H1 (cell line): Measurements from ENCODE around the gene NAA40. TPM values are rescaled to one million over a fixed set of nuclear protein-coding genes. Genes with fewer than 3 reads are reported as not detected.

ENCODE experiments used
- CTCF ChIA-PET: fragments of 300-600 bp; sonication (Branson Sonifier 250); formaldehyde crosslinking; loops from one replicate; lab custom pipeline; 2021; ENCODE audit not compliant: partially characterized antibody; lab: Charles Lee
- POLR2A ChIA-PET: fragments of 300-600 bp; sonication (Branson Sonifier 250); formaldehyde crosslinking; loops from one replicate; lab custom pipeline; 2021; ENCODE audit warnings: inconsistent platforms; ENCODE audit not compliant: partially characterized antibody; lab: Charles Lee
- DNase-seq, 2 experiments: peaks; one replicate each; pipeline versions ENCODE4 v3.0.0 to v3.0.0-alpha.2; 2010 to 2022; ENCODE audit warnings: low spot score in 2 of 2, low read depth in 1 of 2, mixed read lengths in 1 of 2
- FAIRE-seq: peaks from 2 replicates; lab custom pipeline; 2011; peaks lifted over from hg19 to GRCh38; lab: Jason Lieb, UNC
- H2AFZ ChIP-seq: 2 replicates; pipeline ENCODE4 v1.8.1; 2012; ENCODE audit warnings: low read length, inconsistent platforms
- H2AK5ac ChIP-seq: 2 replicates; pipeline ENCODE4 v1.6.1; 2013; ENCODE audit warnings: low read depth, low read length
- H2BK120ac ChIP-seq: replicated peaks from 2 replicates; pipeline ENCODE3; 2013; ENCODE audit warnings: low read depth, low read length, inconsistent platforms
- H2BK12ac ChIP-seq: 2 replicates; pipeline ENCODE4 v1.6.1; 2013; ENCODE audit warnings: low read depth, low read length
- H2BK15ac ChIP-seq: 2 replicates; pipeline ENCODE4 v1.6.1; 2013; ENCODE audit warnings: low read length
- H2BK20ac ChIP-seq: 2 replicates; pipeline ENCODE4 v1.6.1; 2013; ENCODE audit warnings: low read length
- H2BK5ac ChIP-seq: 2 replicates; pipeline ENCODE4 v1.6.1; 2013; ENCODE audit warnings: low read depth, low read length
- H3K14ac ChIP-seq: 2 replicates; pipeline ENCODE4 v1.6.1; 2013; ENCODE audit warnings: inconsistent platforms; ENCODE audit not compliant: insufficient read length
- H3K18ac ChIP-seq: 2 replicates; pipeline ENCODE4 v1.6.1; 2013; ENCODE audit warnings: low read length; ENCODE audit errors: extremely low read depth
- H3K23ac ChIP-seq: 2 replicates; pipeline ENCODE4 v1.6.1; 2013; ENCODE audit warnings: inconsistent platforms; ENCODE audit not compliant: insufficient read length
- H3K23me2 ChIP-seq: 2 replicates; pipeline ENCODE4 v1.6.1; 2013; ENCODE audit warnings: low read depth, low read length
- H3K27ac ChIP-seq: 2 replicates; pipeline ENCODE4 v1.6.1; 2011; ENCODE audit warnings: low read depth, low read length, inconsistent platforms
- H3K27me3 ChIP-seq, 4 experiments: replicated peaks in 1 of 4; 1 replicate in 1 of 4; 2 replicates in 3 of 4; pipeline versions ENCODE4 v1.6.1 to v1.8.1; 2011 to 2013; ENCODE audit warnings: low read length in 3 of 4, mild to moderate bottlenecking in 3 of 4, inconsistent platforms in 2 of 4, mixed read lengths in 2 of 4, moderate library complexity in 1 of 4; ENCODE audit not compliant: control insufficient read depth in 3 of 4, insufficient read depth in 3 of 4; ENCODE audit errors: extremely low read depth in 1 of 4
- H3K36me3 ChIP-seq, 4 experiments: 2 replicates each; pipeline versions ENCODE4 v1.6.1 to v1.8.1; 2011 to 2013; ENCODE audit warnings: mild to moderate bottlenecking in 4 of 4, low read length in 3 of 4, moderate library complexity in 2 of 4, control low read depth in 1 of 4, inconsistent platforms in 1 of 4; ENCODE audit not compliant: insufficient read depth in 4 of 4, control insufficient read depth in 2 of 4
- H3K4ac ChIP-seq: replicated peaks from 2 replicates; pipeline ENCODE3; 2013; ENCODE audit warnings: low read length, low read depth, mixed read lengths, inconsistent platforms; ENCODE audit not compliant: insufficient read length
- H3K4me1 ChIP-seq, 4 experiments: replicated peaks in 1 of 4; 1 replicate in 1 of 4; 2 replicates in 3 of 4; pipeline versions ENCODE4 v1.6.1 to v1.8.1; 2011 to 2013; ENCODE audit warnings: low read length in 3 of 4, inconsistent platforms in 2 of 4, mixed read lengths in 1 of 4; ENCODE audit not compliant: insufficient read depth in 4 of 4, control insufficient read depth in 3 of 4
- H3K4me2 ChIP-seq, 2 experiments: 2 replicates each; pipeline versions ENCODE4 v1.6.1 to v1.8.1; 2011 to 2013; ENCODE audit warnings: low read depth in 2 of 2, low read length in 2 of 2, control low read depth in 1 of 2, inconsistent platforms in 1 of 2, mild to moderate bottlenecking in 1 of 2; ENCODE audit not compliant: insufficient read depth in 1 of 2
- H3K4me3 ChIP-seq, 4 experiments: fragments of 200-600, 300-600 bp in 1 of 4; sonication (generic), shearing (Covaris generic), sonication (Bioruptor Twin) in 1 of 4; 2 replicates each; pipeline versions ENCODE4 v1.5.1 to v1.8.1; 2011 to 2016; ENCODE audit warnings: low read length in 4 of 4, low read depth in 3 of 4, control low read depth in 2 of 4, inconsistent platforms in 2 of 4, mild to moderate bottlenecking in 2 of 4, mixed read lengths in 1 of 4, moderate library complexity in 1 of 4; ENCODE audit not compliant: insufficient read depth in 2 of 4; ENCODE audit errors: extremely low read depth in 1 of 4
- H3K56ac ChIP-seq: replicated peaks from 2 replicates; pipeline ENCODE3; 2013; ENCODE audit warnings: low read depth, mild to moderate bottlenecking, mixed read lengths, low read length, inconsistent platforms; ENCODE audit not compliant: insufficient read length
- H3K79me1 ChIP-seq: 2 replicates; pipeline ENCODE4 v1.6.1; 2013; ENCODE audit warnings: low read depth, low read length, control low read depth
- H3K79me2 ChIP-seq, 2 experiments: 2 replicates each; pipeline versions ENCODE4 v1.6.1 to v1.8.1; 2012 to 2013; ENCODE audit warnings: low read length in 2 of 2, mild to moderate bottlenecking in 2 of 2, inconsistent platforms in 1 of 2; ENCODE audit not compliant: insufficient read depth in 2 of 2, control insufficient read depth in 1 of 2
- H3K9ac ChIP-seq, 4 experiments: replicated peaks in 1 of 4; 1 replicate in 1 of 4; 2 replicates in 3 of 4; pipeline versions ENCODE4 v1.6.1 to v1.8.1; 2011 to 2013; ENCODE audit warnings: low read depth in 3 of 4, low read length in 3 of 4, control low read depth in 2 of 4, mild to moderate bottlenecking in 2 of 4, moderate library complexity in 2 of 4, inconsistent platforms in 1 of 4; ENCODE audit errors: extremely low read depth in 1 of 4
- H3K9me3 ChIP-seq, 2 experiments: 2 replicates each; pipeline versions ENCODE4 v1.6.1 to v1.8.1; 2012 to 2013; ENCODE audit warnings: mild to moderate bottlenecking in 2 of 2, moderate library complexity in 2 of 2, control low read depth in 1 of 2, inconsistent platforms in 1 of 2, low read depth in 1 of 2, low read length in 1 of 2, mixed read lengths in 1 of 2; ENCODE audit not compliant: insufficient read depth in 2 of 2
- H4K20me1 ChIP-seq, 2 experiments: replicated peaks in 1 of 2; 2 replicates each; pipeline versions ENCODE3 to v1.8.1; 2011 to 2013; ENCODE audit warnings: inconsistent platforms in 2 of 2, low read length in 2 of 2, mild to moderate bottlenecking in 1 of 2; ENCODE audit not compliant: insufficient read depth in 2 of 2, control insufficient read depth in 1 of 2
- H4K5ac ChIP-seq: 2 replicates; pipeline ENCODE4 v1.6.1; 2013; ENCODE audit warnings: low read length, low read depth, mixed read lengths, inconsistent platforms; ENCODE audit not compliant: insufficient read length
- H4K8ac ChIP-seq: 2 replicates; pipeline ENCODE4 v1.8.0; 2013; ENCODE audit warnings: mild to moderate bottlenecking, moderate library complexity, low read length, inconsistent platforms; ENCODE audit not compliant: insufficient read depth; ENCODE audit errors: extremely low read depth
- H4K91ac ChIP-seq: replicated peaks from 2 replicates; pipeline ENCODE3; 2013; ENCODE audit warnings: low read length, mixed read lengths, inconsistent platforms; ENCODE audit not compliant: insufficient read length
- ASH2L ChIP-seq: fragments of 200-600, 300-600 bp; sonication (generic); IDR thresholded peaks from one replicate; pipeline ENCODE4 v1.7.1; 2017; ENCODE audit warnings: low read length
- E2F6 ChIP-seq: IDR thresholded peaks from 2 replicates; pipeline ENCODE4 v1.6.1; 2012; ENCODE audit warnings: inconsistent platforms
- GABPA ChIP-seq: IDR thresholded peaks from 2 replicates; pipeline ENCODE4 v1.6.1; 2011; ENCODE audit warnings: mild to moderate bottlenecking, low read length, moderate library complexity, borderline replicate concordance; ENCODE audit not compliant: insufficient read depth
- JUND ChIP-seq: IDR thresholded peaks from 2 replicates; pipeline ENCODE4 v1.6.1; 2011; ENCODE audit warnings: mild to moderate bottlenecking, improper control_type of control experiment, low read length
- MAX ChIP-seq: IDR thresholded peaks from 2 replicates; pipeline ENCODE4 v1.6.1; 2012; ENCODE audit warnings: inconsistent platforms
- RAD21 ChIP-seq, 2 experiments: IDR thresholded peaks in 1 of 2; conservative IDR thresholded peaks in 1 of 2; 2 replicates each; pipeline ENCODE4 v1.6.1; 2011; ENCODE audit warnings: low read depth in 2 of 2, low read length in 2 of 2, improper control_type of control experiment in 1 of 2, inconsistent platforms in 1 of 2, mild to moderate bottlenecking in 1 of 2, moderate library complexity in 1 of 2
- SUZ12 ChIP-seq: fragments of 200-600 bp; sonication (generic); IDR thresholded peaks from 2 replicates; pipeline ENCODE4 v1.6.1; 2012; ENCODE audit warnings: mild to moderate bottlenecking, inconsistent platforms, low read length, moderate library complexity, mixed read lengths
- TAF1 ChIP-seq: IDR thresholded peaks from 2 replicates; pipeline ENCODE4 v1.6.1; 2011; ENCODE audit warnings: mild to moderate bottlenecking, low read depth, low read length
- WGBS, 2 experiments: shearing (Covaris generic) in 1 of 2; methylation state at CpG; one replicate each; pipeline versions ENCODE4 v1.1.6 to v1.1.7; 2013 to 2015; ENCODE audit warnings: low lambda C conversion rate in 2 of 2, mixed read lengths in 2 of 2, inconsistent platforms in 1 of 2, low coverage in 1 of 2, missing lambda C conversion rate in 1 of 2; ENCODE audit not compliant: insufficient replicate concordance in 2 of 2, insufficient coverage in 1 of 2, insufficient read length in 1 of 2; ENCODE audit errors: extremely low coverage in 1 of 2, missing lambda C conversion rate in 1 of 2; 5-methylcytosine and 5-hydroxymethylcytosine counted together
- polyA plus RNA-seq, 7 experiments: library from polyadenylated mRNA; depleted of rRNA in 3 of 7; stranded (reverse) in 5 of 7; unstranded in 2 of 7; fragments of >200 nt in 5 of 7; fragments of 200-250 nt in 2 of 7; gene quantifications; 1 replicate in 5 of 7; 2 replicates in 1 of 7; 4 replicates in 1 of 7; pipeline versions ENCODE4 v1.2.1 to v1.2.3, GENCODE V29; 2011 to 2013; ENCODE audit warnings: missing spikeins in 2 of 7, mixed read lengths in 2 of 7
- total RNA-seq: library from RNA; stranded (reverse); fragmentation: NEBNext Ultra II Directional; extraction: Animal tissue kit (Norgen Biotek cat#: 25700); gene quantifications from 2 replicates; pipeline ENCODE4 v1.2.1, GENCODE V29; 2021

The NAA40 gene
- total and polyA plus RNA-seq, 2 of the 8 experiments (the other 6 are each of a cell fraction or from before 2014, with no cell fraction given), result 20.0 to 31.1 TPM

DNA sequence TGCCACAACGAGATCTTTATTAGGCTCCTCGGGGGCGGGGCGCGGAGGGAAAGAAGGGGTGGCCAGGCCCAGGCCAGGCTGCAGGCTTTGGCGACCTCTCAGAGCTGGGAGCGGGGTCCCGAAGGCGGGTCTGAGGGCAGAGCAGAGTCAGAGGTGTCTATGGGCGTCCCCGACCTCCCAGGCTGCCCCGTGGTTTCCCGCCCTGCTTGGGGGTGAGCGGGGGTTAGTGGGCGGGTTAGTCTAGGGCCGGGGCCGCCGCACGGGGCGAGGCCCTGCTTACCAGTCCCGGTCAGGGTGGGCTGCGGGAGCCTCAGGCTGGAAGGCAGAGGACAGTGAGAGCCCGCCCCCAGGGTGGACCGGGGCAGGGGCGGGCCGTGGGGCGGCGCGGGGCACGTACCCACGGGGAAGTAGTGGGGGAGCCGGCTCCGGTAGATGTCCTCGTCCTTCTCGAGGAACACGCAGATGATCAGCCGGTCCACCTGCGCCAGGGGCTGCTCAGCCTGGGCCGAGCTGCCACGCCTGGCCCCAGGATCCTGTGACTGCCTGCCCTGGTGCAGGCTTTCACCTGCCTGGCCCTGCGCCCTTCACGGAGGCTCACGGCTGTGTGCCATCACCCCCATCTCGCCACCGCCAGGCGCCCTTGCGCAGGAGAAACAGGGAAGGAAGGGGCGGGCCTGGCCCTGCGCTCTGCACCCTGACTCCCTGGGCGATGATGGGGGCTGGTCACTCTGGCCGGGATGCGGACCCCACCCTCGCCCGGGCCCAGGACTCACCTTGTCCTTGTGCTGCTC lies 60.0 kb downstream of the NAA40 start:
- H3K79me1 ChIP-seq, result peaks cover 10% of the 10 kb centered on the region; the same call in 1 of the 2 replicates
- peak overlapping the region; percentile 60; the same call in 1 of the 2 replicates for H2BK12ac ChIP-seq
- CTCF ChIA-PET, result interaction anchor here (0.6 to 6.8 kb wide), 24 partner anchors 9 to 1113 kb away, joined by 3 to 171 read pairs (median 4); partner anchors contain the start of gene FLRT1
- peaks cover 18% of the 10 kb centered on the region; the same call in 1 of the 2 replicates for H3K23me2 ChIP-seq
- no peak overlapping the region for H2AK5ac ChIP-seq
- peaks cover 0 to 2% of the 10 kb centered on the region in 2 experiments; a peak in 1 of 4 replicates for H3K79me2 ChIP-seq
- H3K18ac ChIP-seq, result peak overlapping the region; percentile 87; the same call in 1 of the 2 replicates
- H4K5ac ChIP-seq, result no peak overlapping the region
- no peak overlapping the region for H2BK120ac ChIP-seq
- H3K4me2 ChIP-seq, result peak overlapping the region; percentile 70 to 98
- no peak overlapping the region; a peak in 1 of 7 replicates for H3K9ac ChIP-seq
- H3K9me3 ChIP-seq, result no peaks in the 10 kb centered on the region
- peaks cover 7 to 24% (median 14%) of the 10 kb centered on the region in 4 experiments for H3K36me3 ChIP-seq
- no peak overlapping the region for H2BK20ac ChIP-seq
- 11% methylated on average over 16 of the region's 54 CpGs; no CpG with 5 or more reads in 1 of the 2 experiments for WGBS, 2 experiments
- no peak overlapping the region for H3K27ac ChIP-seq
- H3K4ac ChIP-seq, result peak overlapping the region; percentile 53
- H3K56ac ChIP-seq, result no peak overlapping the region
- peaks cover 6 to 31% of the 10 kb centered on the region in 2 experiments for H4K20me1 ChIP-seq
- FAIRE-seq (no peak), DNase-seq (peak in 1 of 2 experiments; percentile 86)
- H4K91ac ChIP-seq, result peak overlapping the region; percentile 27
- H2BK5ac ChIP-seq, result no peak overlapping the region
- H3K27me3 ChIP-seq, result peaks cover 5 to 27% (median 20%) of the 10 kb centered on the region in 4 experiments; a peak in 6 of 7 replicates
- peaks cover 2 to 23% (median 10%) of the 10 kb centered on the region in 4 experiments; a peak in 6 of 7 replicates for H3K4me1 ChIP-seq
- no peak overlapping the region for H3K14ac ChIP-seq
- H2AFZ ChIP-seq, result no peak overlapping the region
- H3K23ac ChIP-seq, result no peak overlapping the region
- H3K4me3 ChIP-seq, result peak overlapping the region; percentile 14 to 61 (median 47)
- 0 out of 2 replicates have a peak overlapping the region, but pooled peaks have one; percentile 46 for H2BK15ac ChIP-seq
- POLR2A ChIA-PET, result interaction anchor here (1.0 to 5.1 kb wide), 12 partner anchors 9 to 244 kb away, joined by 3 to 46 read pairs (median 4); partner anchors contain the start of genes COX8A and FERMT3
- H4K8ac ChIP-seq, result peak overlapping the region; percentile 17
- TF ChIP-seq E2F6 (peak; percentile 32; the same call in 1 of the 2 replicates), MAX (peak; percentile 21), ASH2L (no peak), RAD21 (IDR thresholded peaks at IDR 0.05 in 1 of 2, conservative IDR thresholded peaks at IDR 0.05 in 1 of 2; ENCODE audit: low read depth in 2 of 2, low read length in 2 of 2) (peak; percentile 38 to 45), SUZ12 (no peak), TAF1 (0 out of 2 replicates have a peak, but pooled peaks have one; percentile 23), JUND (no peak), GABPA (peak; percentile 36; the same call in 1 of the 2 replicates)
